GM19351 (cell line): ENCODE measurements around the gene TSPAN13.

Experiments
- ATAC-seq: cut with Tn5 transposase; IDR thresholded peaks from one replicate; pipeline ENCODE4 v1.9.1; 2021; ENCODE audit warnings: mild to moderate bottlenecking, moderate library complexity; ENCODE audit not compliant: unreplicated experiment

Gene TSPAN13

GRCh38 chr7:16810573-16810972 is 57.0 kb downstream of the TSPAN13 start:
- no peak for ATAC-seq

- ATAC-seq = no peak
Measured at GRCh38 chr7:16811551-16811950, 58.0 kb downstream of the TSPAN13 start.

GRCh38 chr7:16812542-16813231 is 59.1 kb downstream of the TSPAN13 start:
- ATAC-seq = no peak

GRCh38 chr7:16813232-16813616 is 59.7 kb downstream of the TSPAN13 start:
- ATAC-seq = no peak

GRCh38 chr7:16815001-16815400 is 61.4 kb downstream of the TSPAN13 start:
- no peak for ATAC-seq

- no peak for ATAC-seq
Measured at GRCh38 chr7:16816824-16817223, 63.3 kb downstream of the TSPAN13 start.

GRCh38 chr7:16817536-16817935 is 64.0 kb downstream of the TSPAN13 start:
- ATAC-seq = no peak

- no peak for ATAC-seq
Measured at GRCh38 chr7:16818732-16819131, 65.2 kb downstream of the TSPAN13 start.

GRCh38 chr7:16822029-16822428 is 68.5 kb downstream of the TSPAN13 start:
- no peak for ATAC-seq

GRCh38 chr7:16826060-16826459 is 72.5 kb downstream of the TSPAN13 start:
- ATAC-seq = no peak

- ATAC-seq = no peak
Measured at GRCh38 chr7:16833373-16833772, 79.8 kb downstream of the TSPAN13 start.
